ENCODE results near the gene TRAPPC3.
"Not testable (repeated sequence)": the region's sequence is repeated elsewhere in the genome, so short reads cannot be mapped to it uniquely, and the experiment has no call there.

The TRAPPC3 gene

DNA sequence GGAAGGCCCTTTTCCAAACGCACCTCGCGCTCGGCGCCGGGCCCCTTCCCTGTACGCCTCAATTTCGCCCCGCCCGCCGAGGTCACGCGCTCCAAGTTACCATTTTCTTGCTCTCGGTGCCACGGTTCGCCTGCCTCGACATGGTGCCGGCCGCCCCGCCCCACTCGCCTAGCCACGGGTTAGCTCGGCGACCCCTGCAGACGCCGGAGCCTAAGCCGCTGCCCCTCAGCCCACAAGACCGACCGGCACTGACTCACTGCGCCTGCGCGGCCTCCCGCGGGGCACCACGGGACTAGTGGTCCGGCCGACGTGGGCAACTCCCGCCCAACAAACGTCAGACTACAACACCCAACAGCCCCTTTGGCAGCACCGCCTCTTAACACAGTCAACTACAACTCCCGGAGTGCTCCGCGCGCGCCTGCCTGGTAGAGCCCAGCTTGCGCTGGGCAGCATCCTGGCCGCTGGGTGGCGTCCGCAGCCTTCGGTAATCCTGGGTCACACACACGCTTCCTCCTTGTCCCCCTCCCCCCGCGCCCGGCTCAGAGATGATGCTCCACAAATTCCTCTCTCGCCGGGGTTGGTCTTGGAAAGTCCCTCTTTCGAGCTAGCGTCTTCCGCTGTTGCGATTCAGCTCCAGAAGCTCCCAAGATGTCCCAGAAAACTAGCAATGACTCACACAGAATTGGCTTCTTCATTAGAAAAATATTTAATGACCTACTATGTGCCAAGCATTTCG, at the start of gene TRAPPC3:
Gene TRAPPC3, minus strand, starts transcription at position 250 of the 736 bp plus-strand sequence. Its CDS starts 108 bp downstream, at position 142.
- peak; percentile 100 for DNase-seq

- DNase-seq: no peak
Observed at GRCh38 chr1:36198641-36199040, 49.4 kb upstream of the TRAPPC3 start.

DNA sequence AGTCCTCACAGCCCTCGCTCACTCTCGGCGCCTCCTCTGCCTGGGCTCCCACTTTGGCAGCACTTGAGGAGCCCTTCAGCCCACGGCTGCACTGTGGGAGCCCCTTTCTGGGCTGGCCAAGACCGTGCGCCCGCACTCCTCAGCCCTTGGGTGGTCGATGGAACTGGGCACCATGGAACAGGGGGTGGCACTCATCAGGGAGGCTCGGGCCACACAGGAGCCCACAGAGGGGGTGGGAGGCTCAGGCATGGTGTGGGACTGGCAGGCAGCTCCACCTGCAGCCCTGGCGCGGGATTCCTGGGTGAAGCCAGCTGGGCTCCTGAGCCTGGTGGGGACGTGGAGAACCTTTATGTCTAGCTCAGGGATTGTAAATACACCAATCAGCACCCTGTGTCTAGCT, 47.5 kb upstream of the TRAPPC3 start:
- not testable (repeated sequence) for DNase-seq

DNA sequence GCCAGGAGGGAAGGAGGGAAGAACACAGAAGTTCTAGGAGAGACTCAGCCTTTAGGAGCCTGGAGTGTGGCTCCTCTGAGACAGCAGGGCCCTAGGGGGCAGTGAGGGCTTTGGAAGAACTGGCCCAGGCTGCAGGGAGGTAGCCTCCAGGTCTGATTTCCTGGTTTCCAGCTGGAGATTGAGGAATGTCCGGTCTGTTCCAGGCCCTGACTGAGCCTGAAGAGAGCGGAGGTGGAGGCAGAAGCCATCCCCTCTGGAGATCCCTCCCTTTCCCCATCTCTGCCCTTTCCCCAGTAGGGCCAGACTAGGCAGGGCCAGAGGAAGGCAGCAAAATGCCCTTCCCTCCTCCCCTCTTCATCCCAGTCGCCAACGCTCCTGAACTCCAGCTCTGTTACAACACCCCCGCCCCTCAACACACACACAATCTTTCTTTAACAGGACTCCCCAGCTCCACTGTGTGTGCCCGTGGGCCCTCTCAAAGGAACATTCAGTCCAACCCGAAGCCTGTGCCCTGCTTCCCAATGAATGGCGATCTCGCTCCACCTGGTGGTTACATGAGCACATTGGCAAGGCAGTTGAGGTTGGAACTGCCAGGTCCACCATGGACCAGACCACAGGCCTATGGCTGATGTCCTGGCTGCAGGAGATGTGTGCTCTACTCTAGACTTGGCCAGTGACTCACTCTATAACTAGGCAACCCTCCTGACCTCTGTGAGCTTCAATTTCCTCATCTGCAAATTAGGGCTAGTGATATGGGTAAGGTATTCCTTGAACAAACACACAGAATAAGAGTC, 38.7 kb upstream of the TRAPPC3 start:
- DNase-seq: peak; percentile 91

- no peak for DNase-seq
Observed at GRCh38 chr1:36183309-36183856, 34.1 kb upstream of the TRAPPC3 start.

GRCh38 chr1:36182734-36183133, 33.4 kb upstream of the TRAPPC3 start:
- no peak for DNase-seq

- no peak for DNase-seq
Observed at GRCh38 chr1:36179220-36179600, 29.9 kb upstream of the TRAPPC3 start.

DNA sequence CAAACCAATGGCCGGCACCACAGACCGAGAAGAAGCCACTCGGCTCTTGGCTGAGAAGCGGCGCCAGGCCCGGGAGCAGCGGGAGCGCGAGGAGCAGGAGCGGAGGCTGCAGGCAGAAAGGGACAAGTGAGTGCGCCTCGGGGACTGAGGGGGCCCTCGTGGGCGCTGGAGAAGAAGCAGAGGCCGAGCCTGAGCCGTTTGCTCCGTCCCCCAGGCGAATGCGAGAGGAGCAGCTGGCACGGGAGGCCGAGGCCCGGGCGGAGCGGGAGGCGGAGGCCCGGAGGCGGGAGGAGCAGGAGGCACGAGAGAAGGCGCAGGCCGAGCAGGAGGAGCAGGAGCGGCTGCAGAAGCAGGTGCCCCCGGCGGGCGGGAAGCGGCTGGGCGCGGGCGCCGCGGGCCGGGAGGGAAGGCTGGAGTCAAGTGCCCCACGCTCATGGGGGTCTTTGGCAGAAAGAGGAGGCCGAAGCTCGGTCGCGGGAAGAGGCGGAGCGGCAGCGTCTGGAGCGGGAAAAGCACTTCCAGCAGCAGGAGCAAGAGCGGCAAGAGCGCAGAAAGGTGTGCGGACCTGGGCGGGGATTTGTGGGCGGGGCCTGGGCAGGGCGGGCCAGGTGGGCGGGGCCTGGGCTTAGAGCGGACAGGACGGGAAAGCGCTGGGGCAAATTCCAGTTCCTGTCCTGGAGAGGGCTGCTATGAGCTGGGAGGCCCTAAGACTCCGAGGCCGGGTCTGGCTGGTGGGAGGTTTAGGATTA, 29.4 kb upstream of the TRAPPC3 start:
- DNase-seq: no peak

- no peak for DNase-seq
Observed at GRCh38 chr1:36177589-36178431, 28.5 kb upstream of the TRAPPC3 start.

DNA sequence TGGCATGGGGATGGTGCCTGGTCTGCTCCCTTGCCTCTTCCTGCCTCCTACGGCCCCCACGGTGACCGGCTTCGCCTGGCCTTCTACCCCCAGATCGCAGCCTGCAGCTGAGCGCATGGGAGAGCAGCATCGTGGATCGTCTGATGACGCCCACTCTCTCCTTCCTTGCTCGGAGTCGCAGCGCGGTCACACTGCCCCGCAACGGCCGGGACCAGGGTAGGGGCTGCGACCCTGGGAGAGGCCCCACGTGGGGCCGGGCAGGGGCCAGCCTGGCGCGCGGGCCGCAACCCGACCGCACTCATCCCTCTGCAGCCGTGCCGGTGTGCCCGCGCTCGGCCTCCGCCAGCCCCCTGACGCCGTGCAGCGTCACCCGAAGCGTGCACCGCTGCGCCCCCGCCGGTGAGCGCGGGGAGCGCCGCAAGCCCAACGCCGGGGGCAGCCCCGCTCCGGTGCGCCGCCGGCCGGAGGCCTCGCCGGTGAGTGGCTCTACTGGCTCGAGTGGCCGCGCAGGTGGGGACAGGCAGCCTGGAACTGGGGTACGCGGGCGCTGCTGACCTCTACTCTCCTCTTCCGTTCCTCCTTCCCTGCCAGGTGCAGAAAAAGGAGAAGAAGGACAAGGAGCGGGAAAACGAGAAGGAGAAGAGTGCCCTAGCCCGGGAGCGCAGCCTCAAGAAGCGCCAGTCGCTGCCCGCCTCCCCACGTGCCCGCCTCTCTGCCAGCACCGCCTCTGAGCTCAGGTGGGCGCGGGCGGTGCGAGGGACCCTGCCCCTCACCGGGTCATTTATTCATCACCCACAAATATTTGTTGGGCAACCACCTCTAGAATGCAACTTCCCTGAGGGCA, 27.0 kb upstream of the TRAPPC3 start:
- no peak for DNase-seq

- DNase-seq: peak; percentile 30
Observed at GRCh38 chr1:36175137-36176095, 26.1 kb upstream of the TRAPPC3 start.

GRCh38 chr1:36174713-36175112, 25.4 kb upstream of the TRAPPC3 start:
- no peak for DNase-seq

- no peak for DNase-seq
Observed at GRCh38 chr1:36172983-36173382, 23.7 kb upstream of the TRAPPC3 start.

DNA sequence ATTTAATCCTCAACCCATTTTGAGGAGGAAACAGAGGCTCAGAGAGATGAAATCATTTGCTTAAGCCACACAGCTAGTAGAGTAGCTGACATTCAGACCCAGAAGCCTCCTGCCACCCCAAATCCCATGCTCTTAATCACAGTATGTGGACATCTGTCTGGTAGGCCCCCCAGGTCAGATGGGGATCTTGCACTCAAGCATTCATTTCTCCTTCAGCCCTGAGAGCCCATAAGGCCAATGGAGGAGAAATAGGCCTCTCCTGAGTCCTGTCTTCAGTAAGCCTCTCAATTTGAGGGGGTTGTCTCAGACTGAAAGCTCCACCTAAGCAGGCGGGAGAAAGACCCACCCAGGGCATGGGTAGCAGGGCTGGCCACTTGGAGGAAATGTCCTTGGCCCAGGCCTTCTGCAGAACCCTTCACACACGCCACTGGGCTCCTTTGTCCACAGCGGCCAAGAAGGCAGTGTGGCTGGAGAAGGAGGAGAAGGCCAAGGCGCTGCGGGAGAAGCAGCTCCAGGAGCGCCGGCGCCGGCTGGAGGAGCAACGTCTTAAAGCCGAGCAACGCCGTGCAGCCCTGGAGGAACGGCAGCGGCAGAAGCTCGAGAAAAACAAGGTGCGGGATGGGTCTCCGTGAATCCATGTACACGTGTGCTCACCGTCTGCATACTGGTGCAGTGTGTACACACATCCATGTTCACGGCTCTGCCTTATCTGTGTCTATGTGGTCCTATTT, 22.9 kb upstream of the TRAPPC3 start:
- no peak for DNase-seq

DNA sequence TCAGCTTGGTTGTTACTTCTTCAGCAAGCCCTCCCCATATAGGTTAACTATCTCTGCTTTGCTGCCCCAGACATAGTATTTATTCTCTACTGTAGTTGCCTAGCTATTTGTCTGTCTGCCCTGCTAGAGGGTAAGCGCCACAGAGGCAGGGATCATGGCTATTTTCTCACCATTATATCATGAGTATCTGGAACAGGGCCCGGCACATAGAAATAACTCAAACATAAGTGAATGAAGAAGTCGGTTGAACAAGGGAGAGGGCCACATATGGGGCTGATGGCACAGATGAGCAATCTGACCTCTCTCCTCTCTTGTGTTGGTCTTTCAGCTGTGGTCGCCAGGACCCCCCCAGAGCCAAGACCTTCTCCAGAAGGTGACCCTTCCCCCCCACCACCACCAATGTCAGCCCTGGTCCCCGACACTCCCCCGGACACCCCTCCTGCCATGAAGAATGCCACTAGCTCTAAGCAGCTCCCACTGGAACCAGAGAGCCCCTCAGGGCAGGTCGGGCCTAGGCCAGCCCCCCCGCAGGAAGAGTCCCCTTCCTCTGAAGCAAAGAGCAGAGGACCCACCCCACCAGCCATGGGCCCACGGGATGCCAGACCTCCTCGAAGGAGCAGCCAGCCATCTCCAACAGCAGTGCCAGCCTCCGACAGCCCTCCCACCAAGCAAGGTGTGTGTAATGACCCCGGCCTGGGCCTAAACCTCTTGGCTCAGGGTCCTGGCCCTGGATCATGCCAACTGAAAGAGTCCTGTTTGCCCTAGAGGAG, 21.5 kb upstream of the TRAPPC3 start:
- no peak for DNase-seq

- no peak for DNase-seq
Observed at GRCh38 chr1:36168514-36168913, 19.2 kb upstream of the TRAPPC3 start.

- DNase-seq: no peak
Observed at GRCh38 chr1:36166938-36167905, 17.9 kb upstream of the TRAPPC3 start.

Measured in CD4-positive, alpha-beta T cell treated with Interleukin-17A for 1 hour (primary cell).